WTC11 (cell line): ENCODE measurements around the gene YES1.

Experiments used
- CBFB ChIP-seq: sonication (generic); formaldehyde crosslinking; IDR thresholded peaks from 2 replicates; pipeline ENCODE4 v1.8.1; 2022; ENCODE audit warnings: mild to moderate bottlenecking, low read depth, missing genetic modification reagents
- CREM ChIP-seq: sonication (generic); formaldehyde crosslinking; IDR thresholded peaks from 2 replicates; pipeline ENCODE4 v1.8.1; 2022; ENCODE audit warnings: mild to moderate bottlenecking, missing genetic modification reagents, moderate library complexity
- CTCF ChIP-seq: fragments of 200-600 bp; IDR thresholded peaks from 2 replicates; pipeline ENCODE4 v1.8.0; 2022; ENCODE audit warnings: antibody characterized with exemption
- FOXP1 ChIP-seq: sonication (generic); formaldehyde crosslinking; IDR thresholded peaks from 2 replicates; pipeline ENCODE4 v1.8.0; 2022; ENCODE audit warnings: missing genetic modification reagents, mild to moderate bottlenecking, moderate library complexity, borderline replicate concordance
- FOXP4 ChIP-seq: sonication (generic); formaldehyde crosslinking; IDR thresholded peaks from 2 replicates; pipeline ENCODE4 v1.8.0; 2022; ENCODE audit warnings: mild to moderate bottlenecking, missing genetic modification reagents
- USF1 ChIP-seq: sonication (generic); formaldehyde crosslinking; IDR thresholded peaks from 2 replicates; pipeline ENCODE4 v1.8.0; 2022; ENCODE audit warnings: mild to moderate bottlenecking, missing genetic modification reagents
- ZNF232 ChIP-seq: sonication (generic); formaldehyde crosslinking; IDR thresholded peaks from 2 replicates; pipeline ENCODE4 v1.8.0; 2022; ENCODE audit warnings: mild to moderate bottlenecking, missing genetic modification reagents

GRCh38 chr18:686339-687111 lies 125.5 kb downstream of the YES1 start:
- TF ChIP-seq CTCF (no peak), FOXP1 (CRISPR knock-in tag) (no peak), USF1 (CRISPR knock-in tag) (no peak), CBFB (CRISPR knock-in tag) (no peak), FOXP4 (CRISPR knock-in tag) (no peak), ZNF232 (no peak), CREM (CRISPR knock-in tag) (peak; percentile 37; the same call in 1 of the 2 replicates)
